Esophagus (tissue), 2 donors: Measurements from ENCODE around the gene ITSN1. TPM values are rescaled to one million over a fixed set of nuclear protein-coding genes. Genes with fewer than 3 reads are reported as not detected.

Source experiments
- H3K27ac ChIP-seq, 2 donors: one replicate each; pipeline ENCODE4 v1.5.1; 2013; ENCODE audit warnings: low read depth in 2 of 2, mild to moderate bottlenecking in 2 of 2, inconsistent platforms in 1 of 2, low read length in 1 of 2, moderate library complexity in 1 of 2
- H3K27me3 ChIP-seq, 2 donors: one replicate each; pipeline ENCODE4 v1.6.1; 2013; ENCODE audit warnings: low read length in 2 of 2, control low read depth in 1 of 2, mild to moderate bottlenecking in 1 of 2; ENCODE audit not compliant: insufficient read depth in 2 of 2, control insufficient read depth in 1 of 2
- H3K36me3 ChIP-seq, 2 donors: one replicate each; pipeline ENCODE4 v1.6.1; 2013; ENCODE audit warnings: low read length in 1 of 2; ENCODE audit not compliant: control insufficient read depth in 2 of 2, insufficient read depth in 2 of 2
- H3K4me1 ChIP-seq, 2 donors: one replicate each; pipeline ENCODE4 v1.6.1; 2013; ENCODE audit warnings: low read length in 1 of 2; ENCODE audit not compliant: control insufficient read depth in 2 of 2, insufficient read depth in 2 of 2
- H3K4me3 ChIP-seq, 2 donors: one replicate each; pipeline ENCODE4 v1.5.1; 2013; ENCODE audit warnings: low read length in 2 of 2, mild to moderate bottlenecking in 2 of 2, low read depth in 1 of 2, moderate library complexity in 1 of 2
- H3K9me3 ChIP-seq, 2 donors: one replicate each; pipeline ENCODE4 v1.6.1; 2013; ENCODE audit warnings: mild to moderate bottlenecking in 2 of 2, low read depth in 1 of 2, low read length in 1 of 2, moderate library complexity in 1 of 2; ENCODE audit not compliant: control insufficient read depth in 2 of 2, insufficient read depth in 1 of 2
- WGBS, 2 donors: extraction: QIAGEN DNeasy Blood & Tissue Kit; methylation state at CpG; one replicate each; pipeline ENCODE4 v1.1.7; 2013; 5-methylcytosine and 5-hydroxymethylcytosine counted together
- polyA plus RNA-seq, 2 donors: library from polyadenylated mRNA; stranded (reverse); fragments of 200-250 nt; gene quantifications; one replicate each; pipeline ENCODE4 v1.2.3, GENCODE V29; 2013
- donor health status: healthy with polysubstance abuse.
- donor health status: Bipolar disorder and iron deficiency.

The ITSN1 gene
- polyA plus RNA-seq, 2 donors, result 6.6 to 8.9 TPM

DNA sequence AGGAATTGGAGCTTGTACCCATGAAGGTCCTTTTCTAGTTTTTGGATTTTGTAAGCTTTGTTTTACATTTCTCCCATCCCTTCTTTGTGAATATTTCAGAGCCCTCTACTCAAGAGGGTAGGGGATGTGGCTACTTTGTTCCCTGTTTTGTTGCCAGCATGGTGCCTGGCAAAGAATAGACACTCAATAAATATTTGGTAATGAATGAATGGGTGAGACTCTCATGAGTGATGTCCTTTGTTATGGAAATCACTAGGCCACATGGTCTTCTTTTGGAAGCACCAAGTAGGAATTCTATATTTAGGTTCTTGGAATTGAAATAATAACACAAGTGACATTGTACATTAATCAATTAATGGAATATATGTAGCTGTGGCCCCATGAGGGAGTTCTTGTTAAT lies 300.1 kb downstream of the ITSN1 start:
- H3K4me3 ChIP-seq, result no peak overlapping the region
- H3K27me3 ChIP-seq, result no peaks in the 10 kb centered on the region
- no peaks in the 10 kb centered on the region for H3K36me3 ChIP-seq
- H3K9me3 ChIP-seq, result no peaks in the 10 kb centered on the region
- peaks cover 2% of the 10 kb centered on the region in 2 donors for H3K4me1 ChIP-seq
- H3K27ac ChIP-seq, result no peak overlapping the region

GRCh38 chr21:33943293-33943692 lies 301.0 kb downstream of the ITSN1 start:
- WGBS, 2 donors, result 37 to 55% methylated on average over 2 of the region's 2 CpGs
- H3K27ac ChIP-seq, result peak overlapping the region in 1 of 2 donors; percentile 30
- H3K4me1 ChIP-seq, result peaks cover 2% of the 10 kb centered on the region in 2 donors
- no peaks in the 10 kb centered on the region for H3K9me3 ChIP-seq
- H3K4me3 ChIP-seq, result no peak overlapping the region
- H3K27me3 ChIP-seq, result no peaks in the 10 kb centered on the region
- no peaks in the 10 kb centered on the region for H3K36me3 ChIP-seq

GRCh38 chr21:33944185-33944763 lies 302.0 kb downstream of the ITSN1 start:
- H3K36me3 ChIP-seq, result no peaks in the 10 kb centered on the region
- H3K27ac ChIP-seq, result no peak overlapping the region
- no peak overlapping the region for H3K4me3 ChIP-seq
- H3K9me3 ChIP-seq, result no peaks in the 10 kb centered on the region
- H3K27me3 ChIP-seq, result no peaks in the 10 kb centered on the region
- H3K4me1 ChIP-seq, result peaks cover 5 to 8% of the 10 kb centered on the region in 2 donors
- 89 to 92% methylated on average over 1 of the region's 1 CpG for WGBS, 2 donors

DNA sequence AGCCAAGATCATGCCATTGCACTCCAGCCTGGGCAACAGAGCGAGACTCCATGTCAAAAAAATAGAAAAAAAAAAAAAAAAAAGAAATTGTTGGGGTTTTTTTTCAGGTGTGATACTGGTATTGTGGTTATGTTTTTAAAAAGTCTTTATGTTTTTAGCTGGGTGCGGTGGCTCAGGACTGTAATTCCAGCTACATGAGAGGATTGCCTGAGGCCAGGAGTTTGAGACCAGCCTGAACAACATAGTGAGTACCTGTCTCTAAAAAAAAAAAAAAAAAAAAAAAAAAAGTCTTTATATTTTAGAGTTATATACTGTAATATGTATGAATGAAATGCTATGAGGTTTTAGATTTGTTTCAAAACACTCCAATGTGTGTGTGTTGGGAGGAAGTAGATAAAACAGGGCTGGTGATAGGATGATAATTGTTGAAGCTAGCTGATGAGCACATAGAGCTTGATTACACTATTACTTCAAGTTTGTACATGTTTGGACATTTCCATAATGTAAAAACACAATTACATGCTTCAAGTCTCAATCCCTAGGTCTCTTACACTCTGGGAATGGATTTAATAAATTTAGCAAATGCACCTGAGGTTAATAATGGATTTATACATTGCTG lies 303.5 kb downstream of the ITSN1 start:
- Histone ChIP-seq H3K27ac (no peak overlapping the region), H3K27me3 (no peaks in the 10 kb centered on the region), H3K4me3 (no peak overlapping the region), H3K36me3 (no peaks in the 10 kb centered on the region), H3K4me1 (peaks cover 5 to 8% of the 10 kb centered on the region in 2 donors), H3K9me3 (no peaks in the 10 kb centered on the region)
- WGBS, 2 donors, result 69 to 85% methylated on average over 2 of the region's 2 CpGs

GRCh38 chr21:33947451-33948095 lies 305.3 kb downstream of the ITSN1 start:
- peaks cover 5 to 6% of the 10 kb centered on the region in 2 donors for H3K4me1 ChIP-seq
- H3K36me3 ChIP-seq, result no peaks in the 10 kb centered on the region
- H3K4me3 ChIP-seq, result peak overlapping the region in 1 of 2 donors; percentile 45
- no peaks in the 10 kb centered on the region for H3K27me3 ChIP-seq
- H3K9me3 ChIP-seq, result no peaks in the 10 kb centered on the region
- H3K27ac ChIP-seq, result peak overlapping the region; percentile 79 to 92
- 13 to 16% methylated on average over 9 of the region's 9 CpGs for WGBS, 2 donors

- H3K36me3 ChIP-seq, result no peaks in the 10 kb centered on the region
- no peaks in the 10 kb centered on the region for H3K9me3 ChIP-seq
- no peaks in the 10 kb centered on the region for H3K27me3 ChIP-seq
- WGBS, 2 donors, result 21 to 29% methylated on average over 17 of the region's 17 CpGs
- H3K4me3 ChIP-seq, result peak overlapping the region in 1 of 2 donors; percentile 45
- H3K27ac ChIP-seq, result peak overlapping the region; percentile 79 to 92
- H3K4me1 ChIP-seq, result peaks cover 5 to 6% of the 10 kb centered on the region in 2 donors
These were observed 306.0 kb downstream of the ITSN1 start for GRCh38 chr21:33948096-33948950.

GRCh38 chr21:33948951-33949444 lies 306.7 kb downstream of the ITSN1 start:
- 80 to 86% methylated on average over 9 of the region's 9 CpGs for WGBS, 2 donors
- peaks cover 5 to 6% of the 10 kb centered on the region in 2 donors for H3K4me1 ChIP-seq
- no peaks in the 10 kb centered on the region for H3K36me3 ChIP-seq
- H3K9me3 ChIP-seq, result no peaks in the 10 kb centered on the region
- H3K4me3 ChIP-seq, result no peak overlapping the region
- no peaks in the 10 kb centered on the region for H3K27me3 ChIP-seq
- peak overlapping the region; percentile 79 to 92 for H3K27ac ChIP-seq

Other genes with a start within 250 kb of the ITSN1 start
- gene IFNGR2, start 239.1 kb upstream of the ITSN1 start, polyA plus RNA-seq, result 10 to 100 TPM; 44.9 to 52.5 TPM
- gene TMEM50B, start 162.5 kb upstream of the ITSN1 start, polyA plus RNA-seq, result 10 to 100 TPM; 20.3 to 27.4 TPM
- 1 to 10 TPM; 1.2 to 1.4 TPM for gene DNAJC28, start 150.8 kb upstream of the ITSN1 start, polyA plus RNA-seq
- 10 to 100 TPM; 10.6 to 27.1 TPM for gene GART, start 100.4 kb upstream of the ITSN1 start, polyA plus RNA-seq
- gene SON, start 99.5 kb upstream of the ITSN1 start, polyA plus RNA-seq, result 10 to 100 TPM; 71.5 to 92.1 TPM
- gene DONSON, start 53.8 kb upstream of the ITSN1 start, polyA plus RNA-seq, result 10 to 100 TPM; 10.6 to 17.4 TPM
- gene CRYZL1, start 760 bp upstream of the ITSN1 start, polyA plus RNA-seq, result 10 to 100 TPM; 15.0 to 15.5 TPM